Activated CD4-positive, alpha-beta T cell treated with anti-CD3 and anti-CD28 coated beads, Interleukin-2, amount 50 U/mL, for 16 hours (primary cell): ENCODE data around the gene TMEM38A.
"Not testable (repeated sequence)": the region's sequence is repeated elsewhere in the genome, so short reads cannot be mapped to it uniquely, and the experiment has no call there.

Experiments
- DNase-seq: peaks from one replicate; pipeline ENCODE4 v3.0.0-alpha.2; 2020

The TMEM38A gene

DNA sequence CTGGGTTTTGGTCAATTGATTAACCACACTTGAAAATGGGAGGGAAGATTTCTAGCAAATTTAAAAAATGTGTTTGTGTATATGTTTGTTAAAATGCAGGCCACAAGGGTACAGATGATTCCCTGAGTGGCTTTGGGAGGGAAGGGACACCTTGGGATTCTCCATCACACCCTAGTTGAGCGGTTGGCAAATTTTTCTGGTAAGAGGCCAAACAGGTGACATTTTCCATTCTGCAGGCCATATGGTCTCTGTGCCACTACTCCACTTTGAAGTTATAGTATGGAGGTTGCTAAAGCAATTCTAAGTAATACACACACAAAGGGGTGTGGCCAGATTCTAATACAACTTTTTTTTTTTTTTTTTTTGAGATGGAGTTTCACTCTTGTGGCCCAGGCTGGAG, 20.0 kb upstream of the TMEM38A start:
- no peak for DNase-seq

- DNase-seq, result no peak
Observed at GRCh38 chr19:16641695-16642094, 19.2 kb upstream of the TMEM38A start.

GRCh38 chr19:16645140-16645539, 15.8 kb upstream of the TMEM38A start:
- DNase-seq, result no peak

- no peak for DNase-seq
Observed at GRCh38 chr19:16649734-16650133, 11.2 kb upstream of the TMEM38A start.

GRCh38 chr19:16650821-16651220, 10.1 kb upstream of the TMEM38A start:
- no peak for DNase-seq

DNA sequence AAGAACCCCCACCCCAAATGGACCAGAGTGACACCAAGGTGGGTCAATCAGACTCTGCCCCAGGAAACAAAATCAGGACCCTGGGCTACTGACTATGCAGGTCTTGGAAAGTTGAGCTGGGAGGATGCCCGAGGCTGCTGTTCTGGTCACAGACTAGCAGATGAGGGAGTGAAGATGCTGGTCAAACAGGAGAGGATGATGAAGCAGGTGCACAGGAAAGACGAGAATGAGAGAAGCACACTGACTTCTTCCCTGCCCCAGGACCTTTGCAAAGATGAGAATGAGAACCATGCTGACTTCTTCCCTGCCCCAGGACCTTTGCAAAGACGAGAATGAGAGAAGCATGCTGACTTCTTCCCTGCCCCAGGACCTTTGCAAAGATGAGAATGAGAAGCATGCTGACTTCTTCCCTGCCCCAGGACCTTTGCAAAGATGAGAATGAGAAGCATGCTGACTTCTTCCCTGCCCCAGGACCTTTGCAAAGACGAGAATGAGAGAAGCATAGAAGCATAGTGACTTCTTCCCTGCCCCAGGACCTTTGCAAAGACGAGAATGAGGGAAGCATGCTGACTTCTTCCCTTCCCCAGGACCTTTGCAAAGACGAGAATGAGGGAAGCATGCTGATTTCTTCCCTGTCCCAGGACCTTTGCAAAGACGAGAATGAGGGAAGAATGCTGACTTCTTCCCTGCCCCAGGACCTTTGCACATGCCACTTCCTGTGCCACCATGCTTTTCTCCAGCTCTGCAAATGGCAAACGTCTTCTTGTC, 9.3 kb upstream of the TMEM38A start:
- not testable (repeated sequence) for DNase-seq

DNA sequence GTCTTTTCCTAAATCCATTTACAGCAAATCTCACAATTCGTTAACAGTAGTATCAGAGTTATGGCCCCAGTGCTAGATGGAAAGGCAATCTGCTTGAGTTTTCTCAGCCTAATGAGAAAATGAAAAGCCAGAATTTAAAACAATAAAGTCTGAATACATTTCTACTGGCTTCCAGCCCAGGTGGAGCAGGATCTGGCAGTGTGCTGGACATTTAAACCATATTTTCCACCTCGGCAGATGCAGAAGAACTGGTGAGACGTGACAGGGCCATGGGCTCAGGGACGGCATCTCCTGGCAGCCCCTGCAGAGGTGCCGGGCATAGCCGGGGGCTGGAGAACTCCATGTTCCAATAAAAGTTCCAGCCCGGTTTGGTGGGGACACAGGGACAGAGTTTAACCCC, 8.1 kb upstream of the TMEM38A start:
- no peak for DNase-seq

- DNase-seq, result no peak
Observed at GRCh38 chr19:16654140-16654539, 6.8 kb upstream of the TMEM38A start.

DNA sequence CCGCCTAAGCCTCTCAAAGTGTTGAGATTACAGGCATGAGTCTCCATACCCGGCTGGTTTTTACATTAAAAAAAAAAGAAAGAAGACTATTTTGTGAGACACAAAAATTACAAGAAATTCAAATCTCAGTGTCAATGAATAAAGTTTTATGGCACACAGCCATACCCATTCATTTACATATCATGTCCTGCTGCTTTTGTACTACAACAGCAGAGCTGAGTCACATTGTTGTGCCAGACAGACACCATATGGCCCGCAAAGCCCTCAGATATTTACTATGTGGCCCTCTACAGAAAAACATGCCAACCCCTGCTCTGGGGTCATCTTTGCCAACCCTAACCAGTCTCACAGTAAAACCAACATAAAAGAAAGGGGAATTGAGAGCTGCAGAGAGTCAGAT, 6.3 kb upstream of the TMEM38A start:
- DNase-seq, result no peak

DNA sequence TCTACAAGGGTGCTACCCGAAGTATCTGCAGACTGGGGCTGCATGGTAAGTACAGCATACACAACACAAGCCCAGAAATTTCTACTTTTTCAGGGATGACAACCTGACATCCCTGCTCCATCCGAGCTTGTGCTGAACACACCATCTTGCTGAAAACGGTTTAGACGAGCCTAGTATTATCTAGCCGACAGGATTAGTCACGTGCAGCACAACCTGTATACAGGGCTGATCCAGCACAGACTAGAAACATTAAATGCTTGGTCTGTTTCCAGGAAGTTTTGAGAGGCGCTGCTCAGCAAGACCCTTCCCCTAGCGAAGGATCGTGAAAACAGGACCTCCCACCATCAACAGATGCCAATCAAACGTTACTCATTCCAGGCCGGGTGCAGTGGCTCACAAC, 5.2 kb upstream of the TMEM38A start:
- no peak for DNase-seq

DNA sequence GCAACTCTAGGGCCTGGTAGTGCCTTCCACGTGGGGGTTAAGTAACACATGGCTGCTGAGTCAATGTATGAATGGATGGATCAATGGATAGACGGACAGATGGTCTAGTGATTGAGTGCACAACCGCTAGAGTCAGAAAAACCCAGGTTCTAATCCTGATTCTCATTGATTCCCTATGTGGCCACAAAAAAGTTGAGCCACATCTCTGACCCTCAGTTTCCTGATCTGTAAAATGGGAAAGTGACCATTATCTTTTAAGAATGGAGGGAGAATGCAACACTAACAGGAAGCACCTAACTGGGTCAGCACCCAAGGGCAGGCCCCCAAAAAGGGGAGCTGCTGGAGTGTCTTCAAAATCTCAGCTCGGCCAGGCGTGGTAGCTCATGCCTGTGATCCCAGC, 3.6 kb upstream of the TMEM38A start:
- DNase-seq, result no peak

- DNase-seq, result no peak
Observed at GRCh38 chr19:16659464-16659831, 1.5 kb upstream of the TMEM38A start.

DNA sequence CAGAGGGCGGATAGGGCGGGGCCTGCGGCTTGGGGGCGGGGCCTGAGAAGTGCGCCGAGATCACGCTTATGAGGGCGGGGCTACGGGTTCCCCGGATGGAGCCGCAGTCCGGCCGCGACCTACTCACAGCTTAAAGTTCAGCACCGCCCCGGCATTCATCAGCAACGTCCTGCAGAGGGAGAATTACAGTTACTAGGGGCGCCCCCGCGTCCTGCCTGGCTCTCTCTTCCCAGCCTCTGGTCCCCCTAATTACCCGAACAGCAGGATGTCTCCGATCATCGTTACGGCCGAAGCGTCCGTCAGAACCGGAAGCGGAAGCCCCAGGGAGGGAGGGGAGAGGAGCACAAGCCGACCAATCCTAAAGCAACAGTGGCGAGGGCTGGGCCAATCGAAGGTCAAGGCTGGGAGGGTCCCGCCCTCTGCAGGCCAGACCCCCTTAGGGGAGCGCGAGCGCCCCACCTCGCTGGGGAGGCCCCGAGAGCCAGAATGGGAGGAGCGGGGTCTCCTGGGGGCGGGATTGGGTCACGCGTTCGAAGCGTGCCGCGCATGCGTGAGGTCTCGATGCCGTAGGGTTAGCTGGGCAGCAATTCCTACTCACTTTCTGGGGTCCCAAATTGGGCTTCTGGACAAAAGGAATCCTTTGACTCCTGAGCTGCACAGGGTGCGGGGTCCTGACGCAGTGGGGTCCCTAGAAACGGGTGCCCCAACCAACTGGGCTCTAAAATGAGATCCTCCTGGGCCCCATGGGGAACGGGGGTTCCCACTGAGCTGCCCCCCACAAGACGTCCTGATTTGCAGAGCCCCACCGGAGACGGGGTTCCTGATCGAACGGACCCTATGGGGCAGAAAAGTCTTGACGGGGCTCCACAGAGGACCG, 869 bp upstream of the TMEM38A start, which contains the start of gene SMIM7:
SMIM7 (minus strand) TSS at position 313 of the 877 bp plus-strand sequence; CDS start at position 279, 34 bp downstream.
- peak; percentile 99 for DNase-seq

DNA sequence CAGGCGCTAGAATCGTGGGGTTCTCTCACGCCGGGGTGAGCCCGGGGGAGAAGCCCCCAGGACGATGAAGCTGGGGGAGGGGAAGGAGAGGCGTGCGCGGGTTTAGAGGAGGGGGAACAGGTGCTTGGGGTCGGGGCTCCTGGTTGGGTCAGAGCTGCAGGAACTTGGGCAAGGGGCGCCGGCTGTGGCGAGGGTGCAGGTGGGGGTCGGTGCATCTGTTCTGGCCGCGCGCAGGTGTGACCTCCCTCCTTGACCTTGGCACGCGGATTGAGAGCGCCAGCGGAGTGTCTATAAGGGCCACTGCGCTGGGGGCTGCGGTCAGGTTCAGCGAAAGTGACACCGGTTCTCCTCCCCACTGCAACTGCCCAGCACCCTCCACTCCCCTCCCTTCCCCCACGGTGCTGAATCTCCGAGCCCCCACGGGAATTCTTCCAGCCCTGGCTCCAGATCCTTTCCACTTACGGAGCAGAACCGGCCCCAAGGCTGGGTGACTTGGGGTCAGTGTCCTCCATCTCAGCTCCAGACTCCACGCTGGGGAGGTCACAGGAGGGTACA, 618 bp downstream of the TMEM38A start:
- no peak for DNase-seq

DNA sequence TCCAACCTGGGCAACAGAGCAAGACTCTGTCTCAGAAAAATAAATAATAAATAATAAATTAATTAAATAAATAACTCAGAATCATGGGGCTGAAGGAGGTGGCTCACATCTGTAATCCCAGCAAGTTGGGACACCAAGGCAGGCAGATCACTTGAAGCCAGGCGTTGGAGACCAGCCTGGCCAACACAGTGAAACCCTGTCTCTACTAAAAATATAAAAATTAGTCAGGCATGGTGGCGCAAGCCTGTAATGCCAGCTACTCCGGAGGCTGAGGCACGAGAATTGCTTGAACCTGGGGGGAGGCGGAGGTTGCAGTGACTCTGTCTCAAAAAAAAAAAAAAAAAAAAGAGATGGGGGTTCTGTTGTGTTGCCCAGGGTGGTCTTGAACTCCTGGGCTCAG, 7.2 kb downstream of the TMEM38A start:
- DNase-seq, result no peak

DNA sequence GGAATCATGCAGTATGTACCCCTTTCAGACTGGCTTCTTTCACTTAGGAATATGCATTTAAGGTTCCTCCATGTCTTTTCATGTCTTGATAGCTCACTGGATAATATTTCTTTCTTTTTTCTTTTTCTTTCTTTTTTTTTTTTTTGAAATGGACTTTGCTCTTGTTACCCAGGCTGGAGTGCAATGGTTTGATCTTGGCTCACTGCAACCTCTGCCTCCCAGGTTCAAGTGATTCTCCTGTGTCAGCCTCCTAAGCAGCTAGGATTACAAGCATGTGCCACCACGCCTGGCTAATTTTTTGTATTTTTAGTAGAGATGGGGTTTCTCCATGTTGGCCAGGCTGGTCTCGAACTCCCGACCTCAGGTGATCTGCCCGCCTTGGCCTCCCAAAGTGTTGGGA, 7.8 kb downstream of the TMEM38A start:
- DNase-seq, result not testable (repeated sequence)

DNA sequence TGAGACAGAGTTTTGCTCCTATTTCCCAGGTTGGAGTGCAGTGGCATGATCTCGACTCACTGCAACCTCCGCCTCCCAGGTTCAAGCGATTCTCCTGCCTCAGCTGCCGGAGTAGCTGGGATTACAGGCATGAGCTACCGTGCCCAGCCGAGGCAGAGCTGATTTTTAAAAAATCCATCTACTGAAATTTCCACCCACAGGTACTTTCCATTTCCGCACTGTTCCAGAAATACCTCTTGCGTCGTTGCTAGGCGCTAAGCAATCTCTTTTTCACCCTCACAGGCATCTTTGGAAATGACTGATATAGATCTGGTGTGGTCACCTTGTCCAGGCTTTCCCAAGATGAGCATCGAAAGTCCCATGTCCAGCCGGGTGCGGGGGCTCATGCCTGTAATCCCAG, 9.4 kb downstream of the TMEM38A start:
- no peak for DNase-seq

DNA sequence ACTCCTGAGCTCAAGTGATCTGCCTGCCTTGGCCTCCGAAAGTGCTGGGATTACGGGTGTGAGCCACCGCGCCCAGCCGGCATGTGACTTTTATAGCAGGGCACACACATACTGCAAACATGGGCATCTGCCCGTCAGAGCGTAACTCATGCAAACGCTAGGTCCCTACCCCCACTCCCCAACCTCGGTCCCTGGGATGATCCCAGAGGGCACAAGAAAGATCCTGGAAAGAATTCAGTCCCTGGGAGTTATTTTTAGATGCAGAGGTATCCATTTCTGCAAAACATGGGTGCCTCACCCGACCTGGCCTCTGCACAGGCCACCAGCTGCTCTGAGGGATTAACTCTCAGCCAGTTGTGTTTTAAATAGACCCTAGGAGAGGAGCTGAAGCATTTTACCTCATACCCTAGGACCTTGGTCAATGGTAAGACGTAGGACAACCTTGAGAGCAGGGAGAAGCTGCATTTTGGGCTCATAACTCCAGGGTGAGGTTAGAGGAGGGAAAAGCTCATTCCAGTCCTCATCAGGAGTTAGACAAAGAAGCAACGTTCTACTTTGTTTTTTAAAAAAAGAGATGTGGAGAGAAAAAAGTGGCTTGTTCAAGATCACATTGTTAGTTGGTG, 10.8 kb downstream of the TMEM38A start:
- DNase-seq, result no peak

- DNase-seq, result no peak
Observed at GRCh38 chr19:16673231-16673630, 12.3 kb downstream of the TMEM38A start.

- not testable (repeated sequence) for DNase-seq
Observed at GRCh38 chr19:16673839-16674238, 12.9 kb downstream of the TMEM38A start.

- no peak for DNase-seq
Observed at GRCh38 chr19:16676101-16676798, 15.3 kb downstream of the TMEM38A start.

DNA sequence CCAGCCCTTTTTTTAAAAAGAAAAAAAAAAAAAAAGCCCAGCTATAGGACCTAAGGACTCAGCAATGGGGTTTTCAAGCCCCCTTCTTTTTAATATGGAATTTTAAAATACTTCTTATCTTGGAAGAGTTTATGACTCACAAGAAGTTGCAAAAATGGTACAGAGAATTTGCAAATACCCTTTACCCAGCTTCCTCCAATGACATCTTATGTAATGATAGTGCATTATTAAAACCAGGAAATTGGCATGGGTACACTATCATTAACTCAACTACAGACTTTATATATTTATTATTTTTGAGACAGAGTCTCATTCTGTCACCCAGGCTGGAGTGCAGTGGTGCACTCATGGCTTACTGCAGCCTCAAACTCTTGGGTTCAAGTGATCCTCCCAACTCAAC, 16.1 kb downstream of the TMEM38A start:
- DNase-seq, result no peak

- no peak for DNase-seq
Observed at GRCh38 chr19:16678498-16678897, 17.6 kb downstream of the TMEM38A start.
